GM21390 (cell line): ENCODE data around the gene ATAD3B.
"Not testable (repeated sequence)": the region's sequence is repeated elsewhere in the genome, so short reads cannot be mapped to it uniquely, and the experiment has no call there.

Source experiments
- ATAC-seq: cut with Tn5 transposase; IDR thresholded peaks from one replicate; pipeline ENCODE4 v1.9.1; 2021; ENCODE audit not compliant: unreplicated experiment

Gene ATAD3B

DNA sequence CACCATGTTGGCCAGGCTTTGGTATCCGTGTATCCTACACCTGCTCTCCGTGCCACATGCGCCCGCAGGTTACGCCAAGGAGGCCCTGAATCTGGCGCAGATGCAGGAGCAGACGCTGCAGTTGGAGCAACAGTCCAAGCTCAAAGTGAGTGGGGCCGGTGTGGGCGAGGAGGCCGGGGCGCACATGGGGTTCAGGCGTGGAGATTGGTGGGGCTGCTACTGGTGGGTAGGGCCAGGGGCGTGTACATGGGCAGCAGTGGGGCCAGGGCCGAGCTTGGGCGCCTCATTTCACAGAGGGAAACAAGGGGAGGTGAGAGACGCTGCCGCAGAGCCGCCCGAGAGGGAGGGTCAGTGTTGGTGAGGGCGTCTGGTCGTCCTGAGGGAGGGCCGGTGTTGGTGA lies 5.6 kb downstream of the ATAD3B start:
- no peak for ATAC-seq

DNA sequence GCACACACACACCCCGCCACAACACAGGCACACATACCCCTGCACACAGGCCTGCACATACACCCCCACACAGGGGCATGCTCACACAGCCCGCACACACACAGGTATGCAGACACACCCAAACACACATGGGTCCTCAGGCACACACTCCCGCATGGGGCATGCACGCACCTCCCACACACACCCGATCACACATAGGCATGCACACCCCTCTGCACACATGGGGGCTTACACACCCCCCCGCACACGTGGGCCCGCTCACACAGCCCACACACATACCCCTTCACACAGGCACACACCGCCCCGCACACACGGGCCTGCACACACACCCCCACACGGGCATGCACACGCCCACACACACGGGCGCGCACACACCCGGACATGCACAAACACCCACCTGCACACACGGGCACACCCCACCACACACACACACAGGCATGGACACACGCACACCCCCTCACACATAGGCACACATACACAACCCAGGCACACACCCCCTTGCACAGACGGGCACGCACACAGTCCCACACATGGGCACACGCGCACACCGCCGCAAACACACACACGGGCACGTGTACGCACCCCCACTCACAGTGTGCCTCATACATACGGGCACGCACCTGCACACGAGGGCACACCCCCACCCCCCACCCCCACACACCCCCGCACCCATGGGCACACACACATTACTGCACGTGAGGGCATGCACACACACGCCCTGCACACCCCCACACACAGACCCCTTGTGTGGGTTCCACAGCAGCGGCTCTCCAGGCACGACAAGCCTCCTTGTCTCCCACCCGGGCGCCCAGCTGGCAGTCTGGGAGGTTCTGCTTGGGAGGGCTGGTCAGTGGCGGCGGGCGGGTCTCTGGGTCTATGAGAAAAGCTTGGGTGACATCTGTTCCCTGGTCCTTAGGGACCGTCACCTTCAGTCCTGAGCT lies 8.3 kb downstream of the ATAD3B start:
- ATAC-seq, result no peak

DNA sequence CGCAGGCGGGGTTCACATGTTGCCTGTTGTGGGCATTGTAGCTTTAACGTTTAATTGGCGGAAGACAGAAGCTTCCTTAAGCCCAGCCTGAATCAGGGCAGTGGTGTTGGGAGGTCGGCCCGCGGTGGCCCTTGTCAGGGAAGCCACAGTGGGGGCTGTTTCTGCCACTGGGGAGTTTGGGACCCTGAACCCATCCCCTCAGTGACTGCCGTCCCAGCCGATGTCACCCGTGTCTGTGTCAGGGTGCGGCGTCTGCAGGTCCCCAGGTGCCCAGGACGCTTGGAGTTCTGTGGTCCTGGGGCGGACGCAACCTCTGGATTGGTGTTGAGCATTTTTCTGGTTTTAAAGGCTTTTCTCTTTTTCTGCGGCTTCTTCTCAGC lies 8.9 kb downstream of the ATAD3B start:
- not testable (repeated sequence) for ATAC-seq

DNA sequence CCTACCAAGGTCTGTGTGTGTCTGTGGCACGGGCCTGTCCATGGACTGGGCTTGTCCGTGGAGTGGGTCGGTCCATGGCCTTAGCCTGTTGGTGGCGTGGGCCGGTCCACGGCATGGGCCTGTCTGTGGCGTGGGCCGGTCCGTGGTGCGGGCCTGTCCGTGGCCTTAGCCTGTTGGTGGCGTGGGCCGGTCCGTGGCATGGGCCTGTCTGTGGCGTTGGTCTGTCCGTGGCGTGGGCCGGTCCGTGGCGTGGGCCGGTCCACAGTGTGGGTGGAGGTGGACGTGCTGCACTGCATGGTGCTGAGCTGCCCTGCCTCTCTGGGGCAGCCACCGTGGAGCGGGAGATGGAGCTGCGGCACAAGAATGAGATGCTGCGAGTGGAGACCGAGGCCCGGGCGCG lies 10.2 kb downstream of the ATAD3B start:
- not testable (repeated sequence) for ATAC-seq

GRCh38 chr1:1482856-1483255 lies 11.3 kb downstream of the ATAD3B start:
- no peak for ATAC-seq

GRCh38 chr1:1483714-1484113 lies 12.1 kb downstream of the ATAD3B start:
- ATAC-seq, result no peak

DNA sequence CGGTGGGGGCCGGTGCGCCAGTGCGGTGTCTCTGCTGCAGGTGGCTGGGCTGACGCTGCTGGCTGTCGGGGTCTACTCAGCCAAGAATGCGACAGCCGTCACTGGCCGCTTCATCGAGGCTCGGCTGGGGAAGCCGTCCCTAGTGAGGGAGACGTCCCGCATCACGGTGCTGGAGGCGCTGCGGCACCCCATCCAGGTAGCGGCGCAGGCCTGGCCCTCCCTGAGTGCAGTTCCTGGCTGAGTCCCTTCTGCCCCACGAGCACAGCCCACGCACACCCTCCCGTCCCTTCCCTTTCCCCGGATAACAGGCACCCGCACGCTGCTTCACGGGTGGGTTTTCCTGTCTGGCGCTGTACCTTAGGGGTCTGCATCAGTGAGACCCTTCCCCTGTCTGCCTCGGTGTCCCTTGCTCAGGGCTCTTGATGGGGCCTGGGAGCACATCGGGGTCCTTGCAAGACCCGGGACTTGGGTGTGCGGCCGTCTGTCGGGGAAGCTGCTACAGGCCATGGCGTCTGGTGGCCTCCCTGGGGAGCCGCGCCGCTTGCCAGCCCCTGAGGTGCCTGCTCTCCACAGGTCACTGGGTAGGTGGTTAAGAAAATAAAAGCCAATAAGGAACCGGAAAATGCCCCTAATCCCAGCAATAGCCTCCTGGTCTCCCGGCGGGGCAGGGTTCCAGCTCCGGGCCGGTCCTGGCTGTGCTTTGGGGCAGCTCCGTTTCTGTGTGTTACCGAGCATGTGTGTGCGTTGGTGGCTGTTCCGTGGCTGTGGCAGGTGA lies 13.6 kb downstream of the ATAD3B start:
- ATAC-seq, result not testable (repeated sequence)

DNA sequence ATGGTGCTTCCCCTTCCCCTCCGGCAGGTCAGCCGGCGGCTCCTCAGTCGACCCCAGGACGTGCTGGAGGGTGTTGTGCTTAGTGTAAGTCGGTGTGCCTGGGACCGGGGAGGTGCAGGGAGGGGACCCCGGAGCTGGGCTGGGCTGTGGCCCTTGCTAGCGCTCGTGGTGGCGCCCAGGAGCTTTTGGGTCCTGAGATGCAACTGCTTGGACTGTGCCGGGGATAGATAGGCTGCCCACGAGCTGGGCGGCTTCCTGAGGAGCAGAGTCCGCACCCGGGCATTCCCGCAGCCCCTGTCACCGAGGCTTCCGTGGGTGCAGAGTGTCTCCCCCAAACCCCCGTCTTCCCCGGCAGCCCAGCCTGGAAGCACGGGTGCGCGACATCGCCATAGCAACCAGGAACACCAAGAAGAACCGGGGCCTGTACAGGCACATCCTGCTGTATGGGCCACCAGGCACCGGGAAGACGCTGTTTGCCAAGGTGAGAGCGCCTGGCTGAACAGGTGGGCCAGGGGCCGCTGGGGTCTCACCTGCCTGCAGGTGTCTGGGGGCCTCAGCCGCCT lies 14.3 kb downstream of the ATAD3B start:
- not testable (repeated sequence) for ATAC-seq

GRCh38 chr1:1487701-1488100 lies 16.1 kb downstream of the ATAD3B start:
- ATAC-seq, result no peak

DNA sequence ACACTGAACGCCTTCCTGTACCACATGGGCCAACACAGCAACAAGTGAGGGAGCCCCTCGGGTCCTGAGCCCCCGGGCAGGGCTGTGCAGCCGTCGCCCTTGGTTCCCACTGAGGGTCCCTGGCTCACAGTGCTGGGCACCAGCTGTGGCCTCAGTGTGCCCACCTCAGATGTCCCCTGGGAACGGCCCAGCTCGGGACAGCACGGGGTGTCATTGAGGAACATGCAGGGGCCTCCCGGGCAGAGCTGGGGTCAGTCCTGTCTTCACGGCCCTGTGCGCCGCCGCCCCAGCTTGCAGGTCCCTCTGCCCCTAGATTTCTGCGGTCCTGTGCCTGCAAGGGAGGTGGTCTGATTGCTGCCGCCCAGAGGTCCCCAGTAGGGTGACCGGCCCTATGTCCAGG lies 17.7 kb downstream of the ATAD3B start:
- ATAC-seq, result no peak

GRCh38 chr1:1489861-1490260 lies 18.3 kb downstream of the ATAD3B start:
- ATAC-seq, result no peak

GRCh38 chr1:1490633-1491230 lies 19.2 kb downstream of the ATAD3B start:
- no peak for ATAC-seq

GRCh38 chr1:1491601-1492000 lies 20.0 kb downstream of the ATAD3B start:
- ATAC-seq, result no peak

DNA sequence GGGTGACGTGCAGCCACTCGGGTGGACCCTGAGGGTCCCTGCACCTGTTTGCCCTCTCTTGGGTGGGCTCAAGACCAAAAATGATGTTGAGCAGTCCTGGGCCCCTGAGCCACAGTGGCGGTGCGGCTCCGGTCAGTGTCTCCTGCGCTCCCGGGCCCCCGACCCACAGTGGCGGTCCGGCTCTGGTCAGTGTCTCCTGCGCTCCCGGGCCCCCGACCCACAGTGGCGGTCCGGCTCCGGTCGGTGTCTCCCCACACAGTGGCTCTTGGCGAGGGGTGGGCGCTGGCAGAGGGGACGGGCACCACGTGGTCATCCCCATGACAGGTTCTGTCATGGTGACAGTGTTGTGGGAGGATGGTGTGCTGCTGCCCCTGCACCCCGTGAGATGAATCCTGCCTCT lies 22.7 kb downstream of the ATAD3B start:
- ATAC-seq, result not testable (repeated sequence)

GRCh38 chr1:1495461-1495975 lies 24.0 kb downstream of the ATAD3B start:
- not testable (repeated sequence) for ATAC-seq

- ATAC-seq, result not testable (repeated sequence)
Measured at GRCh38 chr1:1504777-1505365, 33.3 kb downstream of the ATAD3B start.

GRCh38 chr1:1505366-1505798 lies 33.8 kb downstream of the ATAD3B start:
- not testable (repeated sequence) for ATAC-seq

DNA sequence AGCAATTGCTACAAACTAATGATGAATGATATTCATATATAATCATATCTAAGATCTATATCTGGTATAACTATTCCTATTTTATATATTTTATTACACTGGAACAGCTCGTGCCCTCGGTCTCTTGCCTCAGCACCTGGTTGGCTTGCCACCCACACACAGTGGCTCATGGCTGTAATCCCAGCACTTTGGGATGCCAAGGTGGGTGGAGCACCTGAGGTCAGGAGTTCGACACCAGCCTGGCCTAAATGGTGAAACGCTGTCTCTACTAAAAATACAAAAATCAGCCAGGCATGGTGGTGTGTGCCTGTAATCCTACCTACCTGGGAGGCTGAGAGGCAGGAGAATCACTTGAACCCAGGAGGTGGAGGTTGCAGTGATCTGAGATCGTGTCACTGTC lies 34.2 kb downstream of the ATAD3B start:
- ATAC-seq, result not testable (repeated sequence)

GRCh38 chr1:1507305-1507704 lies 35.7 kb downstream of the ATAD3B start:
- no peak for ATAC-seq

- ATAC-seq, result not testable (repeated sequence)
Measured at GRCh38 chr1:1508775-1509464, 37.4 kb downstream of the ATAD3B start.
